Measurements from ENCODE around the gene TNRC18.

GRCh38 chr7:5345671-5346070, 78.0 kb downstream of the TNRC18 start:
- TF ChIP-seq CTCF (IDR thresholded peaks at IDR 0.05; ENCODE audit: control extremely low read depth in 1 of 3, insufficient read depth in 1 of 3, low read depth in 1 of 3, low read length in 3 of 3) = no peak
- TF ChIP-seq BRCA1 (IDR thresholded peaks at IDR 0.05; ENCODE audit: low read depth, low read length) = no peak
- no peak for TF ChIP-seq SRF (IDR thresholded peaks at IDR 0.05; ENCODE audit: low read depth, low read length)
- TF ChIP-seq BACH1 (IDR thresholded peaks at IDR 0.05; ENCODE audit: low read length) = no peak
- no peak for TF ChIP-seq POLR2A (IDR thresholded peaks at IDR 0.05; ENCODE audit: control extremely low read depth in 1 of 2, low read depth in 2 of 2, low read length in 2 of 2)
- TF ChIP-seq EP300 (IDR thresholded peaks at IDR 0.05; ENCODE audit: borderline replicate concordance in 1 of 2, low read depth in 2 of 2, low read length in 2 of 2) = no peak
- TF ChIP-seq CHD2 (IDR thresholded peaks at IDR 0.05; ENCODE audit: low read length) = no peak
